Epithelial cell of proximal tubule (primary cell): ENCODE measurements around the gene PLXNA1. TPM values are rescaled to one million over a fixed set of nuclear protein-coding genes. Genes with fewer than 3 reads are reported as not detected.

ENCODE experiments used
- DNase-seq: peaks from one replicate; pipeline ENCODE4 v3.0.0-alpha.2; 2011; ENCODE audit warnings: low read depth
- H3K4me3 ChIP-seq: 2 replicates; pipeline ENCODE4 v1.5.1; 2011; ENCODE audit warnings: low read depth, mild to moderate bottlenecking, low read length
- CTCF ChIP-seq: conservative IDR thresholded peaks from 2 replicates; pipeline ENCODE4 v1.5.1; 2012; ENCODE audit warnings: low read depth, mild to moderate bottlenecking, low read length
- total RNA-seq: library from RNA; depleted of rRNA; stranded (reverse); fragments of >200 nt; gene quantifications from 2 replicates; pipeline ENCODE4 v1.2.3, GENCODE V29; 2015

Gene PLXNA1
- total RNA-seq, 1 donor from 2014 or later, result 35.5 TPM

- no peak for DNase-seq
- no peak for TF ChIP-seq CTCF
- no peak overlapping the region for H3K4me3 ChIP-seq
Measured at GRCh38 chr3:127017781-127018180, 34.9 kb downstream of the PLXNA1 start.

DNA sequence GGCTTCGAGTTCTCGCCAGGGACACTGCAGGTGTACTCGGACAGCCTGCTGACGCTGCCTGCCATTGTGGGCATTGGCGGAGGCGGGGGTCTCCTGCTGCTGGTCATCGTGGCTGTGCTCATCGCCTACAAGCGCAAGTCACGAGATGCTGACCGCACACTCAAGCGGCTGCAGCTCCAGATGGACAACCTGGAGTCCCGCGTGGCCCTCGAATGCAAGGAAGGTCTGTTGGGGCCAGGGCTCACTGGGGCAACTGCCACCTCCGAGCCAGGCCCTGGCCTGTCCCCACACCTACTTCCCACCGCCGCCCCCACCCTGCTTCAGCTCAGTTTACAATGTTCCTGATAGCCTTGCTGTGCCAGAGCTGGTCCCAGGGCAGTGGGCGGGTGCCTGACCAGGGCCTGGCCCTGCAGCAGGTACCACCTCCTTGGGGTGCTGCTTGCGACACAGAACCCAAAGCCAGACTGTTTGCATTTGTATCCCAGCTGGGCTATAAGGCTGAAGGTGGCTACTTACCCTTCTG, 35.5 kb downstream of the PLXNA1 start:
- DNase-seq, result no peak
- no peak for TF ChIP-seq CTCF
- H3K4me3 ChIP-seq, result no peak overlapping the region

- no peak for DNase-seq
- no peak for TF ChIP-seq CTCF
- no peak overlapping the region for H3K4me3 ChIP-seq
Measured at GRCh38 chr3:127019449-127019848, 36.5 kb downstream of the PLXNA1 start.

DNA sequence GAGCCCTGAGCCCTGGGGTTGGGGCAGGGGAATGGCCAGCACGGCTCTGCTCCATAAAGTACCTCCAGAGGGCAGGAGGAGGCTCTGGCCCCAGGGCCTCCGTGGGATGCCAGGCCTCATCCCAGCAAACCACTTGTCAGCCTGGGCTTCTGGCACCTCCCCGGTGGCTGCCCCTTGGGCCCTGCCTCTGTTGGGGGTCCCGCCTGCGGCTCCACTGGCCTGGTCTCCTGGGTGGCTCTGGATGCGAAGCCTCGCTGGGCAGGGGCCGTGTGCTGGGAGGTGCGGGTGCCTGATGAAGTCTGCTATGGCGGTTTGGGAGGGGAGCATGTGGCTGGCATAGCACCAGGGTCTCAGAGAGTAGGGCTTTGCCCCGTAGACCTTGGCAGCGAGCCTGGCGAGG, 37.6 kb downstream of the PLXNA1 start:
- no peak for DNase-seq
- no peak overlapping the region for H3K4me3 ChIP-seq
- TF ChIP-seq CTCF, result no peak

DNA sequence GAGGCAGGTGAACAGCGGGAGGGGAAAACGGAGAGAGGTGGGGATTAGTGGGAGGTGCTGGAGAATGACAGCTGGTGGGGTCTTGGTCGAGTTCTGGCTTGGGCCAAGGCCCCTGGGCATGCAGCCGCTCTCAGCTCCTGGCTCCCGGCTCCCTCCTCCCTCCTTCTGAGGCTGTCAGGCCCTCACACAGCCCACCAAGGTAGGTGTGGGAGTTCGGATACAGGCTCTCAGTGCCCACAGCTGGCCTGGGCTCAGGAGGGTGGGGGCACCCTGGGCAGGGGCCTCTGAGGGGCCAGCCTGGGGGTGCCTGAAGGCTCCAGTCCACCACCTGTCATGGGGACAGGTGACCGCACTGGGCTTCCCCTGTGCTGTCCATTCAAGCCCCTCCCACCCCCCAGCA, 39.9 kb downstream of the PLXNA1 start:
- H3K4me3 ChIP-seq, result no peak overlapping the region
- no peak for TF ChIP-seq CTCF
- DNase-seq, result no peak

- H3K4me3 ChIP-seq, result no peak overlapping the region
- no peak for DNase-seq
- no peak for TF ChIP-seq CTCF
Measured at GRCh38 chr3:127025456-127025855, 42.5 kb downstream of the PLXNA1 start.

DNA sequence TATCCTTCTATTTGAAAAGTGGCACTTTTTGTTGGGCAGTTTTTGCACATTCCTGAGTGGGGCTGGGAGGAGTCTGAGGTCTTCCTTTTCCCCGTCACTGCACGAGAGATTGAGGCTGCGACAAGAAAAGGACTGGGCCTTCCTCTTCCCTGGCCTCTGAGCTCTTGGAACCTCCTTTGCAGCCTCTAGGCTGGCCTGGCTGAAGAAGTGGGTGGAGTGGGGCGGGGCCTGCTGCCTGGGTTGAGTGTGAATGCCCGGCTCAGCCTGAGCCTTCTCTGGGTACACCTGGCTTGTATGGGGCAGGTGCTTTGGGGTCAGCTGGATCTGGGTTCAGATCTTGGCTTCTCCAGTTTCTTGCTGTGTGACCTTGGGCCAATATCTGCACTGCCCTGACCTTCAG, 43.1 kb downstream of the PLXNA1 start:
- DNase-seq, result no peak
- no peak for TF ChIP-seq CTCF

More for the DNA sequence above, 43.1 kb downstream of the PLXNA1 start:
- H3K4me3 ChIP-seq, result no peak overlapping the region
